Activated CD8-positive, alpha-beta T cell treated with anti-CD3 and anti-CD28 coated beads, Interleukin-2, amount 10 ng/mL, durations not matched to agents 7 days and 5 days (primary cell): ENCODE measurements around the gene HOXB6. TPM values are rescaled to one million over a fixed set of nuclear protein-coding genes. Genes with fewer than 3 reads are reported as not detected.
A peak's percentile ranks its signal among the peaks of the same experiment; 100 is the strongest.

Experiments
- ATAC-seq: fragments of 150-1000 bp; cut with Tn5 transposase; one replicate; pipeline ENCODE4 v1.10.0; 2021; ENCODE audit warnings: moderate library complexity
- CTCF ChIA-PET: fragments of 350-600 bp; sonication (Branson Sonifier 250); formaldehyde crosslinking; loops from one replicate; lab custom pipeline; 2021; ENCODE audit warnings: antibody characterized with exemption; lab: Charles Lee
- POLR2A ChIA-PET: fragments of 350-600 bp; sonication (Branson Sonifier 250); formaldehyde crosslinking; loops from one replicate; lab custom pipeline; 2021; ENCODE audit warnings: antibody characterized with exemption; lab: Charles Lee
- DNase-seq: peaks from one replicate; pipeline ENCODE4 v3.0.0-alpha.2; 2020
- H3K27ac Mint-ChIP-seq: one replicate; pipeline ENCODE4 v1.8.0; 2021; ENCODE audit warnings: mild to moderate bottlenecking, mixed read lengths
- H3K27me3 Mint-ChIP-seq: one replicate; pipeline ENCODE4 v1.8.0; 2021; ENCODE audit warnings: low read depth, mixed read lengths
- H3K36me3 Mint-ChIP-seq: one replicate; pipeline ENCODE4 v1.8.0; 2021; ENCODE audit warnings: low read depth, mixed read lengths
- H3K4me1 Mint-ChIP-seq: one replicate; pipeline ENCODE4 v1.8.0; 2021; ENCODE audit warnings: low read depth, mixed read lengths
- H3K4me3 Mint-ChIP-seq: one replicate; pipeline ENCODE4 v1.8.0; 2021; ENCODE audit warnings: mild to moderate bottlenecking, mixed read lengths
- H3K9me3 Mint-ChIP-seq: one replicate; pipeline ENCODE4 v1.8.0; 2022; ENCODE audit warnings: mixed read lengths; ENCODE audit not compliant: insufficient read depth
- total RNA-seq, 2 experiments: library from RNA; stranded (reverse); gene quantifications; one replicate each; pipeline ENCODE4 v1.2.3, GENCODE V29; 2021

HOXB6 gene
- not detected for total RNA-seq

DNA sequence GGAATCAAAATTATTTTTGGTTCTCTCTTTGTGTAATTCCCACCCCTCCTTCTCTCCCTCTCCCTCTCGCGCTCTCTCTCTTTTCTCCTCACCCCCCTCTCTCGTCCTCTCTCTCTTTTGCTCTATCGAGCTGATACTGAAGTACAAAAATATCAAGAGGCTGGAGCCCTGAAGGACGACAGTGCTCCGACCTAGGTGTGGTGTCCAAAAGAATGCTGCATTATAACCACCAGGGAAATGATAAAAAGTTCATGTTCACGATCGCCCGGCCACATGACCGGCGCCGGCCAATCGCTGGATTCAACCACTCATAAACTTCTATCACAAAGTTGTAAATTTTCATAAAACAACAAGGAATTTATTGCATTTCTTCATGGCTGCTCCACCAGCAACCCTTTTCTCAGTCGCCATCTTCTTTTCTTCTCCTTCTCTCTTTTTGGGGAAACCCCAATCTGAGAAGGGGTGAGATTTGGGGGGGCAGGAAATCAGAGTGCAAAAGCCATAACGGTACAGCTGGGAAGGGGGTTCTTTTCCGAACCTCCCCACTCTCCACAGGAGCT is at the start of gene HOXB6:
Gene HOXB6, minus strand, starts transcription at position 217 of the 560 bp plus-strand sequence. CDS start 6,836 bp downstream, outside the sequence.
- POLR2A ChIA-PET: interaction anchor here (0.7 kb wide), 1 partner anchor 12 kb away, joined by 3 read pairs; no protein-coding TSS in a partner anchor
- Mint-ChIP-seq H3K27me3 (peaks cover 77% of the 10 kb centered on the region), H3K9me3 (no peaks in the 10 kb centered on the region), H3K4me3 (no peak within 1 kb of the TSS), H3K36me3 (no peaks in the 10 kb centered on the region), H3K27ac (no peak within 1 kb of the TSS), H3K4me1 (peaks cover 37% of the 10 kb centered on the region)
- no peak for DNase-seq
- CTCF ChIA-PET: interaction anchor here (1.1 to 1.6 kb wide), 2 partner anchors 9 to 226 kb away, joined by 3 to 5 read pairs; no protein-coding TSS in a partner anchor
- no peak for ATAC-seq

DNA sequence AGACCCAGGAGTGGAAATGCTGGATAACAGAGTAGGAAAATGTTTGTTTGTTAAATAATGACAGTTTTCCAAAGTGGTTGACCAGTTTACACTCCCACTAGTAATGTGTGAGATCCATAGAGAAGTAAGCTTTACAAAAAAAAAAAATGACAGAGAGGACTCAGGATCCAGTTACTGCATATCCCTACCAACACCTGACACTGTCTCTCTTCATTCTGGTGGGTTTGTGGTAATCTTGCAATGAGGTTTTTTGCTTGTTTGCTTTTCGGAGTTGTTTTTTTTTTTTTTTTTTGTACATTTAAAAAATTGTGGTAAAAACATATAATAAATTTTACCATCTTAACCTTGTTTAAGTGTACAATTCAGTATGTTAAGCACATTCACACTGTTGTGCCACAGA is 45.0 kb upstream of the HOXB6 start:
- Mint-ChIP-seq H3K27ac (no peak overlapping the region), H3K9me3 (no peaks in the 10 kb centered on the region), H3K4me3 (no peak overlapping the region), H3K27me3 (peaks cover 43% of the 10 kb centered on the region), H3K4me1 (peaks cover 30% of the 10 kb centered on the region), H3K36me3 (no peaks in the 10 kb centered on the region)
- DNase-seq: no peak
- no peak for ATAC-seq
- ChIA-PET CTCF (interaction anchor here (0.5 to 2.7 kb wide), 4 partner anchors 13 to 553 kb away, joined by 3 to 14 read pairs (median 3); no protein-coding TSS in a partner anchor), POLR2A (no interaction called here)

GRCh38 chr17:48647963-48648245 is 43.1 kb upstream of the HOXB6 start:
- POLR2A ChIA-PET: no interaction called here
- no peaks in the 10 kb centered on the region for H3K9me3 Mint-ChIP-seq
- H3K4me3 Mint-ChIP-seq: peak overlapping the region; percentile 67
- CTCF ChIA-PET: interaction anchor here (0.7 to 2.7 kb wide), 3 partner anchors 11 to 166 kb away, joined by 3 to 14 read pairs (median 5); no protein-coding TSS in a partner anchor
- peaks cover 35% of the 10 kb centered on the region for H3K4me1 Mint-ChIP-seq
- H3K27me3 Mint-ChIP-seq: peaks cover 60% of the 10 kb centered on the region
- ATAC-seq: no peak
- H3K36me3 Mint-ChIP-seq: no peaks in the 10 kb centered on the region
- no peak for DNase-seq
- H3K27ac Mint-ChIP-seq: peak overlapping the region; percentile 24

GRCh38 chr17:48647103-48647962 is 42.5 kb upstream of the HOXB6 start:
- no peaks in the 10 kb centered on the region for H3K9me3 Mint-ChIP-seq
- no peak for DNase-seq
- peak overlapping the region; percentile 74 for H3K4me3 Mint-ChIP-seq
- peaks cover 64% of the 10 kb centered on the region for H3K27me3 Mint-ChIP-seq
- peak overlapping the region; percentile 75 for H3K27ac Mint-ChIP-seq
- peak; percentile 50 for ATAC-seq
- ChIA-PET CTCF (interaction anchor here (1.5 to 2.7 kb wide), 2 partner anchors 11 to 31 kb away, joined by 5 to 14 read pairs; no protein-coding TSS in a partner anchor), POLR2A (no interaction called here)
- H3K36me3 Mint-ChIP-seq: no peaks in the 10 kb centered on the region
- H3K4me1 Mint-ChIP-seq: peaks cover 35% of the 10 kb centered on the region

DNA sequence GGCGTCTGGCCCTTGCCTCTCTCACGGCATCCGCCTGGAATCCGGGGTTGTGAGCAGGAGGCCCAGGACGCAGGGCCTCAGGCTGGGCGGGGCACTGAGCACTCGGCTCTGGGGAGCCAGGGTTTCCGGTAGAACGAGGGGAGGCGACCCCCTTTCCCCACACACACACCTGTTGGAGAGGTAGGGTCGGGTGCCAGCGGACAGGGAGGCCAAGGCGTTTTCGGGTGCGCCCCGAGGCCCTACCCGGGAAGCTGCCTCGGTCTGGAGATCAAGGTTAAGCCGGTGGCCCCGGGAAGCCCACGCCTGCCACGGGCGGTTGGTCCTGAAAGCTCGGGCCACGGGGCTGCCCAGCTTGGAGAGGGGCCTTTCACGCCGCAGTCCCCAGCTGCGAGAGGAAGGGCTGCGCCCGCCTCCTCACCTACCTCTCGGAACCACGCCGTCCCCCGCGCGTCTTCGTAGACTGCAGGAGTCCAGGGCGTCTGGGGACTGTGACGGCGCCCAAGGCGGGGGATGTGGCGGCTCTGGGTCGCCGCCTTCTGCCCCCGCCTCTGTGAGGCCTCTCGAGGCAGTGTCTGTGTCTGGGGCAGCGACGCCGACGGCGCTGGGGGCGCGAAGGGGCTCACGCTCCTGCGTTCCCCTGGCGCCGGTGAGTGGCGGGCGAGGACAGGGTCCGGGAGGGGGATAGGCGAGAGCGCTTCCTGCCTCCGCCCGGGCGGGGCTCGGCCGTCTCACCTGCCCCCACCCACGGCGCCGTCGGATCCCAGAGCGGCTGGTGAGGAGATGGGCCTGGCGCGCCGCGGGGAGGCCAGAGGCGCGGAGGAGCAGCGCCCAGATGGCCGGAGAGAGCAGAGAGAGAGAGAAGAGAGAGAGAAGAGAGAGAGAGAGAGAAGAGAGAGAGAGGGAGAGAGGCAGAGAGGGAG is 41.7 kb upstream of the HOXB6 start:
- H3K4me1 Mint-ChIP-seq: peaks cover 33% of the 10 kb centered on the region
- H3K27me3 Mint-ChIP-seq: peaks cover 70% of the 10 kb centered on the region
- peaks cover 2% of the 10 kb centered on the region for H3K36me3 Mint-ChIP-seq
- CTCF ChIA-PET: interaction anchor here (1.0 kb wide), 1 partner anchor 10 kb away, joined by 3 read pairs; no protein-coding TSS in a partner anchor
- ATAC-seq: peak; percentile 77
- H3K27ac Mint-ChIP-seq: peak overlapping the region; percentile 75
- POLR2A ChIA-PET: no interaction called here
- H3K4me3 Mint-ChIP-seq: peak overlapping the region; percentile 74
- peak; percentile 42 for DNase-seq
- H3K9me3 Mint-ChIP-seq: no peaks in the 10 kb centered on the region

GRCh38 chr17:48645639-48646182 is 40.9 kb upstream of the HOXB6 start:
- no peak overlapping the region for H3K27ac Mint-ChIP-seq

DNA sequence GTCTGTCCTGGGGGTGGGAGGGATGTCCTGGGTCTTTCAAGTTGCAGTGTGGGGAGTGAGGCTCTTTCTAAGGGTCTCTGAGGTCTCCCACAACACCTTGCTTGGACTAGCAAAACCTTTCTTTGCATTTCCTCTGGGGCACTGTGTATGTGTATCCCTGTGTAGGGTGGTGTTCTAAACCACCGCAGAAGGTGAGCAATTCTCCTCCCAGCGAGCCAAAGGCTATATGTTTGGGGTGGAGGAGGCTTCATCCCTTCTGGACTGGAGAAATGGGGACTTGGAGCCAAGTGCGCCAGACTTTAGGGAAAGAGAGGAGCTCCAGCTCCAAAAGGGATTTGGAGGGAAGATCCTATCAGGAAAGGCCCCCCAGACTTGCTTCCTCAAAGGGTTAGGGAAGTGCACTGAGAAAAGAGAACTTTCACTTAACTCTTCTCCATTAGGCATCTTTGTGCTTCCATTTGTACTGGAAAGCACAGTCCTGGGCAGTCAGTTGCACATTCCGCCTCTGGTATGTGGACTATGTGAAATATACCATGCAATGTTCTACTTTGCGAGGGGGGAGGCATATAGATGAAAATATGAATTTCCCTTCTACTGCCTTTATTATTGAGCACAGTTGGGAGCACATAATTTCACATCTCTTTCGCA is 40.2 kb upstream of the HOXB6 start:
- CTCF ChIA-PET: no interaction called here
- Mint-ChIP-seq H3K4me1 (peaks cover 33% of the 10 kb centered on the region), H3K36me3 (peaks cover 2% of the 10 kb centered on the region), H3K27me3 (peaks cover 79% of the 10 kb centered on the region), H3K9me3 (no peaks in the 10 kb centered on the region), H3K27ac (no peak overlapping the region), H3K4me3 (no peak overlapping the region)
- ATAC-seq (no peak), DNase-seq (no peak)
- POLR2A ChIA-PET: no interaction called here

More at GRCh38 chr17:48645639-48646182, 40.9 kb upstream of the HOXB6 start:
- CTCF ChIA-PET: interaction anchor here (1.0 kb wide), 1 partner anchor 9 kb away, joined by 3 read pairs; no protein-coding TSS in a partner anchor
- Mint-ChIP-seq H3K4me1 (peaks cover 33% of the 10 kb centered on the region), H3K9me3 (no peaks in the 10 kb centered on the region), H3K27me3 (peaks cover 75% of the 10 kb centered on the region), H3K36me3 (peaks cover 2% of the 10 kb centered on the region), H3K4me3 (peak overlapping the region; percentile 74)
- no peak for ATAC-seq
- DNase-seq: no peak
- POLR2A ChIA-PET: no interaction called here

DNA sequence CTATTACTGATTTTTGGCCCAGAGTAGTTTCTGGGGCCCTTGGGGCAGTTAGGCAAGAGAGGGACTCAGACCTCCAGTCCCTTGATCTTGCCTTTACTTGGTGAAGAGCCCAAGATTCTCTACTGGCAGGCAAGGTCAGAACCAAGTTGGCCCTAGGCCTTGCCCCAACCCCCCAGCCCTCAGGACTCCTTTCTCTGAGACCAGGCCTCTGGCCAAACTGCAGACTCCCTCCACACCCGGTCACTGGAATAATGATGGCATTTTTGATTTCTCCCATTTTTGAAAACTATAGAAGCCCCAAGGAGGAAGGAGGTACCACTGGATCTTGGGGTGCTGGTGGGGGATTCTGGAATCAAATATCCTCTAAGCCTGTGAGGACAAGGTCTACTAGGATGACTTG is 39.4 kb upstream of the HOXB6 start:
- Mint-ChIP-seq H3K9me3 (no peaks in the 10 kb centered on the region), H3K4me3 (no peak overlapping the region), H3K4me1 (peaks cover 33% of the 10 kb centered on the region), H3K27ac (no peak overlapping the region), H3K36me3 (peaks cover 2% of the 10 kb centered on the region), H3K27me3 (peaks cover 81% of the 10 kb centered on the region)
- ATAC-seq (no peak), DNase-seq (no peak)
- POLR2A ChIA-PET: no interaction called here
- CTCF ChIA-PET: interaction anchor here (1.0 to 2.2 kb wide), 3 partner anchors 11 to 102 kb away, joined by 3 to 7 read pairs (median 3); no protein-coding TSS in a partner anchor

DNA sequence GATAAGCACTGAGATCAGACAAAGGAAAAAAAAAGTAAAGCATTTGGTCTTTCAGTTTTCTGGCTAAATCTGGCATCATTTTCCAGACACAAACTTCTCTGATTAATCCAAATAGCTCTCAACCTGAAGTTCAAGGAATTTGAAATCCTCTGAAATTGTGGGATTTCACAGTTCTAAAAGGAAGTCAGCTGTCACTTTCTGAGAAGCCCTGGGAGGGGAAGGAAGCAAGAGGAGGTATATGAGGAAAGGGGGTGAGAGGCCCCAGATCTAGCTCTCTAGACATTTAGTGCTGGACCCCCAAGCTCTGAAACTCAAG is 38.9 kb upstream of the HOXB6 start:
- peaks cover 84% of the 10 kb centered on the region for H3K27me3 Mint-ChIP-seq
- H3K36me3 Mint-ChIP-seq: peaks cover 2% of the 10 kb centered on the region
- ATAC-seq (no peak), DNase-seq (no peak)
- no peaks in the 10 kb centered on the region for H3K9me3 Mint-ChIP-seq
- CTCF ChIA-PET: interaction anchor here (1.0 to 2.2 kb wide), 3 partner anchors 11 to 102 kb away, joined by 3 to 7 read pairs (median 3); no protein-coding TSS in a partner anchor
- H3K4me1 Mint-ChIP-seq: peaks cover 33% of the 10 kb centered on the region
- H3K27ac Mint-ChIP-seq: no peak overlapping the region
- POLR2A ChIA-PET: no interaction called here
- H3K4me3 Mint-ChIP-seq: no peak overlapping the region

DNA sequence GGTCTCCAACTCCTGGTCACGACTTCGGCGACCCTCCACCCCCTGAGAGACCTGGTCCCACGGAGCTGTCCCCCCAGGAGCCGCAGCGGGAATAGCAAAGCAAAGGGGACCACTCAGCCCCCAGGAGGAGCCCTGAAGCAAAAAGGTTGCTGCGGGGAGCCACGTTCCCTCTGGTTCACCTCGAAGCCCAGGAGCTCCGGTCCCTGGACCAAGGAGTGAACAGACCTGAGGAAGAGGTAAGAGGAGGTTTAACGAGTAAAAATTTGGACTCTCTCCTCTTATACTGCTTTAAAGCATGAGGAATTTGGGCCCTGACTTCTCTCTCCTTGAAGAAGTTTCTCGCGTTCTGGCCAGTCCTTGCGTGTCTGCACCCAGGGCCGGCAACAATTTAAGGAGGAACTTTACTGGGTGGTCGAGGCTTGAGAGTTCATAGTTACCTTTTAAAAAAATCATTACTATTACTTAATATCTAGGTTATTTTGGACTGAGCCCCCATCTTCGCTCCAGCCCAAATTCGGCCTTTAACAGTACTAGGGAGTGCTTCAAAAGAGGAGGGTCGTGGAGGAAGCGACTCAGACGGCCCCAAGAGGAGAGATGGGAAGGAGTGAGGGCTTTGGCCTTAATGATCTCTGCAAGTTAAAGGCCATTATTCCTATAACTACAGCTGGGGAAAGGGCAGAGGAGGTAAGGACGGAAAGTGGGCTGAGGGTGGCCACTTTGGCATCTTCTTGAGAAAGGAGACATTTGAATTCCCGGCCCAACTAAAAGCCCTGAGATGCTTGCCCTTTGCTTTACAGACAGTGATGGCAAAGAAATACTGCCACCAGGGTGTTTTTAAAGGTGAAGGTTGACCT is 38.3 kb upstream of the HOXB6 start:
- ATAC-seq: no peak
- H3K4me3 Mint-ChIP-seq: no peak overlapping the region
- no peaks in the 10 kb centered on the region for H3K9me3 Mint-ChIP-seq
- peaks cover 31% of the 10 kb centered on the region for H3K4me1 Mint-ChIP-seq
- no peak for DNase-seq
- peaks cover 2% of the 10 kb centered on the region for H3K36me3 Mint-ChIP-seq
- POLR2A ChIA-PET: no interaction called here
- H3K27me3 Mint-ChIP-seq: peaks cover 85% of the 10 kb centered on the region
- CTCF ChIA-PET: interaction anchor here (1.0 to 2.2 kb wide), 3 partner anchors 12 to 103 kb away, joined by 3 to 7 read pairs (median 3); no protein-coding TSS in a partner anchor
- no peak overlapping the region for H3K27ac Mint-ChIP-seq
